Neuronal stem cell (in vitro differentiated cells): Measurements from ENCODE around the gene TRIM51. TPM values are rescaled to one million over a fixed set of nuclear protein-coding genes. Genes with fewer than 3 reads are reported as not detected.

Experiments used
- small RNA-seq: library from polyadenylated mRNA; stranded (forward); fragments of <200 nt; extraction: miRNeasy Mini kit (QIAGEN cat#:217004); gene quantifications from one replicate; pipeline ENCODE3, GENCODE V24; 2013; ENCODE audit not compliant: insufficient read depth

Gene TRIM51

Small RNA genes lying within 50 kb of the gene (small RNA-seq; reads per million reads assigned to genes)
- gene AC036111.3: not detected
